HepG2 (cell line): Measurements from ENCODE around the gene INPP5E. TPM values are rescaled to one million over a fixed set of nuclear protein-coding genes. Genes with fewer than 3 reads are reported as not detected.

Experiments used
- ATAC-seq: fragments of 200-7000 bp; cut with Tn5 transposase; 3 replicates; pipeline ENCODE4 v1.9.1; 2020; ENCODE audit warnings: mild to moderate bottlenecking, moderate library complexity
- BruUV-seq: library from RNA; stranded (reverse); fragments of 400-500 nt; replicated peaks from 2 replicates; lab custom pipeline; 2021; lab: Mats Ljungman, UMichigan
- CTCF ChIA-PET: fragments of 300-600 bp; formaldehyde crosslinking; extraction: SDS; loops from one replicate; lab custom pipeline; 2021; ENCODE audit warnings: low total read pairs, inconsistent platforms, low intra/inter-chr PET ratio; lab: Yijun Ruan, JAX
- POLR2A ChIA-PET: fragments of 350-600 bp; sonication (Branson Sonifier 250); formaldehyde crosslinking; loops from one replicate; lab custom pipeline; 2020; ENCODE audit warnings: antibody characterized with exemption, inconsistent platforms; lab: Yijun Ruan, JAX
- DNase-seq: peaks from one replicate; pipeline ENCODE4 v3.0.0-alpha.2; 2015; ENCODE audit warnings: low spot score
- FAIRE-seq: peaks from 3 replicates; lab custom pipeline; 2011; peaks lifted over from hg19 to GRCh38; lab: Jason Lieb, UNC
- H2AFZ ChIP-seq: one replicate; pipeline ENCODE4 v1.6.1; 2011; ENCODE audit warnings: low read length, inconsistent platforms
- H3K27ac ChIP-seq: fragments of 300-600 bp; 3 replicates; pipeline ENCODE4 v1.8.0; 2011; ENCODE audit warnings: mixed run types, mild to moderate bottlenecking, mixed read lengths, low read length, inconsistent platforms; ENCODE audit not compliant: insufficient read depth; ENCODE audit errors: extremely low read length
- H3K27me3 ChIP-seq, 2 experiments: fragments of 200-600 bp in 1 of 2; 2 replicates in 1 of 2; 3 replicates in 1 of 2; pipeline versions ENCODE4 v1.6.0 to v1.8.0; 2011; ENCODE audit warnings: low read length in 2 of 2, mild to moderate bottlenecking in 2 of 2, moderate library complexity in 2 of 2, inconsistent platforms in 1 of 2; ENCODE audit not compliant: insufficient read depth in 2 of 2, control insufficient read depth in 1 of 2
- H3K36me3 ChIP-seq, 2 experiments: fragments of 200-600 bp in 1 of 2; replicated peaks in 1 of 2; 2 replicates in 1 of 2; 3 replicates in 1 of 2; pipeline versions ENCODE4 v1.5.1 to v1.8.0; 2011; ENCODE audit warnings: low read length in 2 of 2, inconsistent platforms in 1 of 2; ENCODE audit not compliant: insufficient read depth in 2 of 2, control insufficient read depth in 1 of 2
- H3K4me1 ChIP-seq: 2 replicates; pipeline ENCODE4 v1.5.1; 2012; ENCODE audit warnings: low read length, inconsistent platforms; ENCODE audit not compliant: insufficient read depth
- H3K4me2 ChIP-seq: 2 replicates; pipeline ENCODE4 v1.6.0; 2011; ENCODE audit warnings: low read depth, low read length, inconsistent platforms
- H3K4me3 ChIP-seq, 3 experiments: fragments of 200-600 bp in 1 of 3; sonication (generic), shearing (Covaris generic) in 1 of 3; replicated peaks in 1 of 3; 2 replicates each; pipeline ENCODE4 v1.5.1; 2011 to 2016; ENCODE audit warnings: low read length in 3 of 3, inconsistent platforms in 2 of 3, low read depth in 2 of 3, mild to moderate bottlenecking in 2 of 3, control low read depth in 1 of 3, mixed read lengths in 1 of 3; ENCODE audit not compliant: insufficient read depth in 1 of 3
- H3K79me2 ChIP-seq: one replicate; pipeline ENCODE4 v1.6.1; 2011; ENCODE audit warnings: low read length, inconsistent platforms; ENCODE audit not compliant: insufficient read depth
- H3K9ac ChIP-seq: 2 replicates; pipeline ENCODE4 v1.6.0; 2011; ENCODE audit warnings: mild to moderate bottlenecking, low read depth, low read length, inconsistent platforms; ENCODE audit not compliant: insufficient read depth
- H3K9me3 ChIP-seq: 2 replicates; pipeline ENCODE4 v1.5.1; 2012; ENCODE audit warnings: mild to moderate bottlenecking, low read length
- H4K20me1 ChIP-seq: 2 replicates; pipeline ENCODE4 v1.6.0; 2011; ENCODE audit warnings: inconsistent platforms, mild to moderate bottlenecking, low read length, moderate library complexity; ENCODE audit not compliant: insufficient read depth
- ARID3A ChIP-seq: IDR thresholded peaks from 2 replicates; pipeline ENCODE4 v1.6.1; 2012; ENCODE audit warnings: low read depth, low read length, improper control_type of control experiment
- CERS6 ChIP-seq: sonication (generic); formaldehyde crosslinking; IDR thresholded peaks from 2 replicates; pipeline ENCODE4 v1.5.0; 2020; ENCODE audit warnings: missing genetic modification reagents
- FOXJ3 ChIP-seq: sonication (generic); formaldehyde crosslinking; IDR thresholded peaks from 2 replicates; pipeline ENCODE4 v1.4.0; 2020; ENCODE audit warnings: missing genetic modification reagents, mild to moderate bottlenecking, borderline replicate concordance
- JUN ChIP-seq: sonication (generic); formaldehyde crosslinking; IDR thresholded peaks from 2 replicates; pipeline ENCODE4 v1.4.0; 2020; ENCODE audit warnings: mild to moderate bottlenecking, missing genetic modification reagents
- JUND ChIP-seq: sonication (generic); formaldehyde crosslinking; IDR thresholded peaks from 2 replicates; pipeline ENCODE4 v1.8.0; 2022; ENCODE audit warnings: mild to moderate bottlenecking, missing genetic modification reagents
- MYC ChIP-seq: sonication (generic); formaldehyde crosslinking; IDR thresholded peaks from 2 replicates; pipeline ENCODE4 v1.9.0; 2021; ENCODE audit warnings: missing genetic modification reagents, borderline replicate concordance
- NR1H2 ChIP-seq: sonication (generic); formaldehyde crosslinking; IDR thresholded peaks from 2 replicates; pipeline ENCODE4 v1.8.1; 2022; ENCODE audit warnings: low read depth, missing genetic modification reagents, borderline replicate concordance
- NR2C2 ChIP-seq: sonication (generic); formaldehyde crosslinking; IDR thresholded peaks from 2 replicates; pipeline ENCODE4 v1.4.0; 2020; ENCODE audit warnings: missing genetic modification reagents, mild to moderate bottlenecking, moderate library complexity, borderline replicate concordance
- POGZ ChIP-seq: sonication (generic); formaldehyde crosslinking; IDR thresholded peaks from 2 replicates; pipeline ENCODE4 v1.4.0; 2020; ENCODE audit warnings: mild to moderate bottlenecking, missing genetic modification reagents
- RXRB ChIP-seq: IDR thresholded peaks from 2 replicates; pipeline ENCODE4 v1.6.1; 2016; ENCODE audit warnings: borderline replicate concordance, missing genetic modification reagents, missing compliant biosample characterization
- TSC22D2 ChIP-seq: sonication (generic); formaldehyde crosslinking; IDR thresholded peaks from 2 replicates; pipeline ENCODE4 v1.5.1; 2020; ENCODE audit warnings: missing genetic modification reagents, mild to moderate bottlenecking, borderline replicate concordance
- ZBTB49 ChIP-seq: sonication (generic); formaldehyde crosslinking; IDR thresholded peaks from 2 replicates; pipeline ENCODE4 v1.4.0; 2020; ENCODE audit warnings: missing genetic modification reagents, borderline replicate concordance
- ZC3H13 ChIP-seq: sonication (generic); formaldehyde crosslinking; IDR thresholded peaks from 2 replicates; pipeline ENCODE4 v1.8.1; 2023; ENCODE audit warnings: mild to moderate bottlenecking, missing genetic modification reagents, moderate library complexity
- ZFP62 ChIP-seq: sonication (generic); formaldehyde crosslinking; IDR thresholded peaks from 2 replicates; pipeline ENCODE4 v1.4.0; 2020; ENCODE audit warnings: missing genetic modification reagents
- ZKSCAN8 ChIP-seq: IDR thresholded peaks from 2 replicates; pipeline ENCODE4 v1.6.1; 2016; ENCODE audit warnings: borderline replicate concordance, missing genetic modification reagents, missing compliant biosample characterization
- ZNF546 ChIP-seq: sonication (generic); formaldehyde crosslinking; conservative IDR thresholded peaks from 2 replicates; pipeline ENCODE4 v1.8.1; 2023; ENCODE audit warnings: mild to moderate bottlenecking, missing genetic modification reagents
- ZNF7 ChIP-seq: IDR thresholded peaks from 2 replicates; pipeline ENCODE4 v1.6.1; 2016; ENCODE audit warnings: missing biosample characterization, missing genetic modification reagents
- ZNF740 ChIP-seq: sonication (generic); formaldehyde crosslinking; IDR thresholded peaks from 2 replicates; pipeline ENCODE4 v1.4.0; 2020; ENCODE audit warnings: missing genetic modification reagents
- ZSCAN21 ChIP-seq: sonication (generic); formaldehyde crosslinking; IDR thresholded peaks from 2 replicates; pipeline ENCODE4 v1.8.0; 2022; ENCODE audit warnings: mild to moderate bottlenecking, missing genetic modification reagents, moderate library complexity, borderline replicate concordance
- WGBS: methylation state at CpG from one replicate; pipeline ENCODE4 v1.1.6; 2017; ENCODE audit warnings: low lambda C conversion rate; 5-methylcytosine and 5-hydroxymethylcytosine counted together
- in situ Hi-C: cut with HindIII; loops from 2 replicates; pipeline ENCODE4 v1.10.0; 2017; ENCODE audit warnings: low pct_unique_long_range_greater_than_20kb; ENCODE audit not compliant: extremely low pct_ligation_motif_present
- intact Hi-C: fragments of 100-400 bp; cut with micrococcal nuclease; formaldehyde crosslinking; loops from one replicate; pipeline ENCODE4 v1.10.0; 2022; ENCODE audit not compliant: unreplicated experiment
- polyA plus RNA-seq, 8 experiments: library from polyadenylated mRNA; depleted of rRNA in 3 of 8; stranded (reverse) in 7 of 8; unstranded in 1 of 8; fragments of >200 nt; fragmentation: Illumina TruSeq in 4 of 8; extraction: Trizol in 4 of 8; gene quantifications; 2 replicates each; pipeline versions ENCODE4 v1.2.1 to v1.2.3, GENCODE V29; 2011 to 2016; ENCODE audit warnings: low read depth in 4 of 8, missing spikeins in 1 of 8, mixed read lengths in 1 of 8; ENCODE audit not compliant: insufficient read depth in 1 of 8
- total RNA-seq, 5 experiments: library from RNA; depleted of rRNA; stranded (reverse); fragments of >200 nt; fragmentation: Illumina TruSeq; extraction: Trizol; gene quantifications; 2 replicates each; pipeline ENCODE4 v1.2.3, GENCODE V29; 2016; ENCODE audit warnings: low read depth in 1 of 5

The INPP5E gene
- total and polyA plus RNA-seq, 2 of the 13 experiments (the other 11 are each of a cell fraction or from before 2014, with no cell fraction given): 5.5 TPM

GRCh38 chr9:136416427-136416826 is 23.2 kb downstream of the INPP5E start:
- ATAC-seq (no peak), DNase-seq (no peak), FAIRE-seq (no peak)
- peaks cover 23% of the 10 kb centered on the region for H3K79me2 ChIP-seq
- no peaks in the 10 kb centered on the region for H3K9me3 ChIP-seq
- no TSS peak for BruUV-seq
- H4K20me1 ChIP-seq: peaks cover 6% of the 10 kb centered on the region
- TF ChIP-seq ZKSCAN8 (CRISPR knock-in tag) (no peak), FOXJ3 (no peak), JUN (CRISPR knock-in tag) (no peak), RXRB (CRISPR knock-in tag) (no peak), ZSCAN21 (CRISPR knock-in tag) (no peak), CERS6 (CRISPR knock-in tag) (no peak), TSC22D2 (no peak), ZNF7 (no peak), ZC3H13 (CRISPR knock-in tag) (no peak), ARID3A (no peak), MYC (CRISPR knock-in tag) (no peak), ZBTB49 (no peak), NR1H2 (CRISPR knock-in tag) (no peak), ZNF546 (no peak), POGZ (CRISPR knock-in tag) (no peak), JUND (CRISPR knock-in tag) (no peak), NR2C2 (CRISPR knock-in tag) (no peak), ZFP62 (no peak), ZNF740 (CRISPR knock-in tag) (no peak)
- peaks cover 15% of the 10 kb centered on the region for H3K4me1 ChIP-seq
- intact Hi-C loops (no loop called here), in situ Hi-C loops (no loop called here)
- no peak overlapping the region for H2AFZ ChIP-seq
- ChIA-PET CTCF (no interaction called here), POLR2A (no interaction called here)
- H3K36me3 ChIP-seq: peaks cover 40 to 72% of the 10 kb centered on the region in 2 experiments
- H3K4me2 ChIP-seq: no peak overlapping the region
- H3K4me3 ChIP-seq: no peak overlapping the region
- H3K27me3 ChIP-seq: no peaks in the 10 kb centered on the region; a peak in 1 of 5 replicates
- no peak overlapping the region for H3K9ac ChIP-seq
- no peak overlapping the region for H3K27ac ChIP-seq
- 99% methylated on average over 8 of the region's 8 CpGs for WGBS
